T follicular helper cell (primary cell): ENCODE measurements around the gene COL4A1.

Experiments
- DNase-seq: peaks from one replicate; pipeline ENCODE4 v3.0.0-alpha.2; 2020; ENCODE audit warnings: low read depth
- total RNA-seq, 2 experiments: gene quantifications; one replicate each; lab custom pipeline; 2026; lab: John Stamatoyannopoulos, UW

COL4A1 gene
- 0.13 to 0.60 reads per million in 2 experiments for total RNA-seq

GRCh38 chr13:110306960-110307766, at the start of gene COL4A1, which contains the start of gene COL4A2:
Gene COL4A1, minus strand, starts transcription at chr13:110307157. Its CDS starts 130 bp downstream, at chr13:110307027.
Gene COL4A2, plus strand, starts transcription at chr13:110307284. Its CDS starts 620 bp downstream, at chr13:110307904.
- no peak for DNase-seq

GRCh38 chr13:110356362-110356761, 49.4 kb upstream of the COL4A1 start:
- DNase-seq: no peak

DNA sequence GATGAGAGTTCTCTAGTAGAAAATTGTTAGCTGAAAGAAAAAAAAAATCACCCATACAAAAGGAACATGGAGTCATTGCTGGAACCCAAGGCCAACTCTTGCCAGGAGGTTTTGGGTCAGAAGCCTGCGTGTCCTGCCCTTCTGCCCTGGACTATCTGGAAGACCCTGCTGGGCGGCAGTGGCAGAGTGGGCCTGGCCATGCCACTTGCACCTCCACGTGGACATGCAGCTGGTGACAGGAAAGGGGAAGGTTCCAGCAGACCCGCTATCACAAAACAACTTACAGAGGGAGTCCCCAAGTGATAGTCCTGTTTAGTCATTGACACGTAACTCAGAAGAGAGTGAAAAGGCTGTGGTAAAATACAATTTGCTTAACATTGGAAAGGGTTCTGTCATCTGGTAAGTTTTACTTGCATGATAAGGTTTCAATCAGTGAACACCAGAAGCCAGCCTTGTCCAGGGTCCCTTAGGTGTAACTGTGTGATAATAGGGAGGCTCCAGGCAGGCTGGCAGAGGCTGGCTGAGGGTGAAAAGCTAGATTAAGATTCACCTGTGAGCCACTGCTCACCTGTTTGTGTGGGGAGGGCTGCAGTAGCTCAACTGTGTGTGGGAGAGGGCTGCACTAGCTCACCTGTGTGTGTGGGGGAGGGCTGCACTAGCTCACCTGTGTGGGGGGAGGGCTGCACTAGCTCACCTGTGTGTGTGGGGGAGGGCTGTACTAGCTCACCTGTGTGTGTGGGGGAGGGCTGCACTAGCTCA, 47.9 kb upstream of the COL4A1 start:
- DNase-seq: no peak

GRCh38 chr13:110354123-110354627, 47.2 kb upstream of the COL4A1 start:
- no peak for DNase-seq

GRCh38 chr13:110353339-110353977, 46.5 kb upstream of the COL4A1 start:
- no peak for DNase-seq

GRCh38 chr13:110352735-110353134, 45.8 kb upstream of the COL4A1 start:
- DNase-seq: no peak

GRCh38 chr13:110351636-110352420, 44.9 kb upstream of the COL4A1 start:
- DNase-seq: no peak

- no peak for DNase-seq
Measured at GRCh38 chr13:110350509-110350908, 43.6 kb upstream of the COL4A1 start.

- DNase-seq: no peak
Measured at GRCh38 chr13:110350049-110350448, 43.1 kb upstream of the COL4A1 start.

- no peak for DNase-seq
Measured at GRCh38 chr13:110349239-110349638, 42.3 kb upstream of the COL4A1 start.

GRCh38 chr13:110348309-110349105, 41.5 kb upstream of the COL4A1 start:
- no peak for DNase-seq

- no peak for DNase-seq
Measured at GRCh38 chr13:110347535-110348308, 40.8 kb upstream of the COL4A1 start.

- DNase-seq: no peak
Measured at GRCh38 chr13:110347088-110347487, 40.1 kb upstream of the COL4A1 start.

DNA sequence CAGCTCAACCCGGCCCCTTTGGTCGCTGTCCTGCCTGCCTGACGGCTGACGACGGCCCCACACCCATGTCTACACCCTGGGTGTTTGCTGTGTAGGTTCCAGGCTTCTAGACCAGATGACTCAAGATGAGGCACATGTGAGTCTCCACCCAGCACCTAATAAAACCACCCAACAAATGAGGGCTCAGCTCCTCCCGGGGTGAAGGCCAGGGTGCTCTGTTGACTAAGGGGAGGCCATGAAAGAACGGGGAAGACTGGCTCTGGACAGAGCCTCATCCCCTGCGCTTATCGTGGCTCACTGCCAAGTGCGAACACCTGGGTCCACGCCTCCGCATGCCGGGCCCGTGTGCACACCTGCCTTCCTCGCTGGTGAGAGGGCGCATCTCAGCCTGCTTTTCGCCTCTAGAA, 39.7 kb upstream of the COL4A1 start:
- DNase-seq: no peak

DNA sequence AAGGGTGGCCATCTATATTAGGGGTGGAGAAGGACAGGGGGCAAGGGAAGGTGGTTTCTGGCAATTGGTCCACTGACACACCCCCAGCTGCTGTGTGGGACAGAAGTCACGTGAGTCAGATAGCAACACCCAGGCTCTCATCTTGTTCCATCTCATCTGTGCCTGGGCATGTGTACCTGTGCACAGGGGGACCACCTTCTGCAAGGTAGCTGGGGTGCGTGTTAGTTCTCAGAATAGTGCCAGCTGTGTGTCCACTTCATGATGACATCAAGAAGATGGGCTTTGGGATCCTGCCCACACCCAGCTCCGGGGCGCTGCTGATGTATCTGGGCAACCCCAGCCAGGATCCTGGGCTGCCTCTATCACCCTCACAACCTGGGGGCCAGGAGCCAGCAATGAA, 38.7 kb upstream of the COL4A1 start:
- no peak for DNase-seq

DNA sequence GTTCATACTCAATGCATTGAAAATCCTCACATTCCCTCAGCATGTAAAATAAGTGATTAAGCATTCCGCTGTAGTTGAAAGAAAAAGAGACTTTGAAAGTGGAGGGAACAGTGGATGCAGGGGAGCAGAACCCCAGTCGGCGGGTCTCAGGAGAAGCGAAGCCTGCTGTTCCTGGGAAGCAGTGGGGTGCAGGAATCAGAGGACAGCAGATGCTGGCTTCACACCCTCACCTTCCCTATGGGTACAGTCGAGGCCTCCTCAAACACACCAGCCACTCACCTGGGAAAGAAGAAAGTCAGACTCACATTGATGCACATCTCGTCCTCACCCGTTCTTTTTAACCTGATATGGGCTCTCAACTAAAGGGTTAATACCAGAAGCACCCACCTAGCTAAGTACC, 38.3 kb upstream of the COL4A1 start:
- no peak for DNase-seq

DNA sequence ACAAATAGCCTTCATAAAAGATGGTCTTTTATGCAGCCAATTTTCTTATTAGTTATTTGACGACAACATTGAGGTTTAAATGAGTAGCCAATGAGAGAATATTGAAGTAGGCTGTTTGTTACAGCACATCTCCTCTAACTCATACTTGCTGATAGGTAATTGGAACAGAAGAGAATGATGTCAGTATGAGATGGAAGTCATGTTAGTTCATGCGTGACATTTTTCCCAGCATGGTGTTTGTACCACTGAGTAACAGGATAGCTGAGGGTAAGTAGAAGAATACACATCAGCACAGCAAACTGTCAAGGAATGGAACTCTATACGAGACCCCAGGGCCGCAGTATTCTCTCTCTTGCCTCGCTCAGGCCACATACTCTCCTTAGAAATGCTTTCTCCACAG, 37.4 kb upstream of the COL4A1 start:
- DNase-seq: no peak

GRCh38 chr13:110343241-110343865, 36.4 kb upstream of the COL4A1 start:
- DNase-seq: no peak

DNA sequence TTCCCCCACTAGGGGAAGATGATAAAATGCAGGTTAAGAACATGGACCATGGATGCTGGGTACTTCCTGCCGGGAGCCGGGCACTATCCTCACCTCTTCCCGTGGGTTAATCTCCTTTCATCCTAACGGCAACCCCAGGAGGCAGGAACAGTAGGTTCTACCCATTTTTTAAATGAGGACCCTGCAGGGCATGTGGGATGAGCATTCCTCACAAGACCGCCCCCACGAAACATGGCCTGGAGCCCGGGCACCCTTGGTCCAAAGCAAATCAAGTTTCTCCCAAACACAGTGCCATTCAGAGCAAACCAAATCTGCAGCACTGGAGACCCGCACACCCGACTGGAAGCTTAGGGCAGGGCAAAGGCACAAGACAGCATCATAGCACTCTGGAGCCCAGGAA, 35.5 kb upstream of the COL4A1 start:
- DNase-seq: no peak
